ENCODE data around the gene VEZF1. TPM values are rescaled to one million over a fixed set of nuclear protein-coding genes. Genes with fewer than 3 reads are reported as not detected.

The VEZF1 gene
- total RNA-seq, 1 donor from 2014 or later = 82.5 TPM

GRCh38 chr17:58001461-58002124, 13.5 kb upstream of the VEZF1 start:
- Mint-ChIP-seq H3K4me1 (peaks cover 41% of the 10 kb centered on the region), H3K9me3 (no peaks in the 10 kb centered on the region), H3K27me3 (ENCODE audit: low read depth) (no peaks in the 10 kb centered on the region), H3K27ac (no peak overlapping the region), H3K4me3 (no peak overlapping the region), H3K36me3 (peaks cover 30% of the 10 kb centered on the region)
- DNase-seq (ENCODE audit: low spot score in 2 of 2, unreplicated experiment in 2 of 2) = no peak
- TF ChIP-seq CTCF (IDR thresholded peaks at IDR 0.05; ENCODE audit: unreplicated experiment) = no peak

- DNase-seq (ENCODE audit: low spot score in 2 of 2, unreplicated experiment in 2 of 2) = no peak
- H3K4me3 Mint-ChIP-seq = no peak overlapping the region
These were observed 11.5 kb upstream of the VEZF1 start for GRCh38 chr17:57999496-58000017.

GRCh38 chr17:57999010-57999495, 11.0 kb upstream of the VEZF1 start:
- no peak overlapping the region for H3K4me3 Mint-ChIP-seq
- TF ChIP-seq CTCF (IDR thresholded peaks at IDR 0.05; ENCODE audit: unreplicated experiment) = no peak
- H3K36me3 Mint-ChIP-seq = peaks cover 20% of the 10 kb centered on the region
- no peaks in the 10 kb centered on the region for H3K27me3 Mint-ChIP-seq (ENCODE audit: low read depth)
- peaks cover 28% of the 10 kb centered on the region for H3K4me1 Mint-ChIP-seq
- H3K27ac Mint-ChIP-seq = peak overlapping the region; percentile 64
- H3K9me3 Mint-ChIP-seq = no peaks in the 10 kb centered on the region
- no peak for DNase-seq (ENCODE audit: low spot score in 2 of 2, unreplicated experiment in 2 of 2)

More at GRCh38 chr17:57999496-58000017, 11.5 kb upstream of the VEZF1 start:
- H3K36me3 Mint-ChIP-seq = peaks cover 20% of the 10 kb centered on the region
- no peaks in the 10 kb centered on the region for H3K9me3 Mint-ChIP-seq
- TF ChIP-seq CTCF (IDR thresholded peaks at IDR 0.05; ENCODE audit: unreplicated experiment) = peak; percentile 87
- peaks cover 29% of the 10 kb centered on the region for H3K4me1 Mint-ChIP-seq
- peak overlapping the region; percentile 64 for H3K27ac Mint-ChIP-seq
- H3K27me3 Mint-ChIP-seq (ENCODE audit: low read depth) = no peaks in the 10 kb centered on the region

- no peak for DNase-seq (ENCODE audit: low spot score in 2 of 2, unreplicated experiment in 2 of 2)
- Mint-ChIP-seq H3K27me3 (ENCODE audit: low read depth) (no peaks in the 10 kb centered on the region), H3K27ac (peak overlapping the region; percentile 69), H3K36me3 (peaks cover 9% of the 10 kb centered on the region), H3K4me3 (no peak overlapping the region), H3K4me1 (peaks cover 13% of the 10 kb centered on the region), H3K9me3 (no peaks in the 10 kb centered on the region)
- no peak for TF ChIP-seq CTCF (IDR thresholded peaks at IDR 0.05; ENCODE audit: unreplicated experiment)
These were observed 9.2 kb upstream of the VEZF1 start for GRCh38 chr17:57997085-57997809.

- peak; percentile 76 for TF ChIP-seq CTCF (IDR thresholded peaks at IDR 0.05; ENCODE audit: unreplicated experiment)
- DNase-seq (ENCODE audit: low spot score in 2 of 2, unreplicated experiment in 2 of 2) = peak in 1 of 2 experiments; percentile 46
- H3K9me3 Mint-ChIP-seq = no peaks in the 10 kb centered on the region
- no peaks in the 10 kb centered on the region for H3K27me3 Mint-ChIP-seq (ENCODE audit: low read depth)
- peaks cover 7% of the 10 kb centered on the region for H3K36me3 Mint-ChIP-seq
- H3K4me1 Mint-ChIP-seq = peaks cover 11% of the 10 kb centered on the region
- no peak overlapping the region for H3K4me3 Mint-ChIP-seq
- H3K27ac Mint-ChIP-seq = peak overlapping the region; percentile 49
These were observed 7.3 kb upstream of the VEZF1 start for GRCh38 chr17:57995076-57995956.
